Esophagus muscularis mucosa (tissue), 4 donors: ENCODE results near the gene GALNS. TPM values are rescaled to one million over a fixed set of nuclear protein-coding genes. Genes with fewer than 3 reads are reported as not detected.

Experiments used
- DNase-seq: peaks from one replicate; pipeline ENCODE4 v3.0.0-alpha.2; 2017; ENCODE audit errors: extremely low spot score
- H3K27ac ChIP-seq, 4 donors: fragments of 200-600 bp; sonication (generic); replicated peaks in 1 of 4; 1 replicate in 3 of 4; 2 replicates in 1 of 4; pipeline ENCODE4 v1.5.1; 2016 to 2019; ENCODE audit warnings: mild to moderate bottlenecking in 1 of 4
- H3K27me3 ChIP-seq, 4 donors: fragments of 200-600 bp; sonication (generic); one replicate each; pipeline versions ENCODE4 v1.5.1 to v1.6.0; 2016 to 2019
- H3K36me3 ChIP-seq, 4 donors: fragments of 200-600 bp; sonication (generic); one replicate each; pipeline ENCODE4 v1.5.1; 2016 to 2019
- H3K4me1 ChIP-seq, 4 donors: fragments of 200-600 bp; sonication (generic); one replicate each; pipeline ENCODE4 v1.5.1; 2016 to 2019
- H3K4me3 ChIP-seq, 4 donors: fragments of 200-600 bp; sonication (generic); 1 replicate in 2 of 4; 2 replicates in 2 of 4; pipeline ENCODE4 v1.5.1; 2016 to 2019; ENCODE audit warnings: mild to moderate bottlenecking in 4 of 4, moderate library complexity in 1 of 4
- H3K9me3 ChIP-seq, 4 donors: fragments of 200-600 bp; sonication (generic); 1 replicate in 3 of 4; 2 replicates in 1 of 4; pipeline ENCODE4 v1.5.1; 2016 to 2019
- CTCF ChIP-seq, 3 experiments: fragments of 200-600 bp in 2 of 3; fragments of 450-650 bp in 1 of 3; sonication (generic) in 2 of 3; IDR thresholded peaks; one replicate each; pipeline ENCODE4 v1.5.1; 2017 to 2019; ENCODE audit warnings: antibody characterized with exemption in 3 of 3, mild to moderate bottlenecking in 2 of 3, moderate library complexity in 1 of 3
- EP300 ChIP-seq: sonication (generic); formaldehyde crosslinking; IDR thresholded peaks from one replicate; pipeline ENCODE4 v1.6.1; 2017; ENCODE audit warnings: antibody characterized with exemption
- POLR2A ChIP-seq: fragments of 450-650 bp; IDR thresholded peaks from one replicate; pipeline ENCODE4 v1.6.1; 2017; ENCODE audit warnings: antibody characterized with exemption, moderate library complexity, mild to moderate bottlenecking, low read depth
- POLR2AphosphoS5 ChIP-seq, 2 donors: sonication (generic); formaldehyde crosslinking; IDR thresholded peaks; one replicate each; pipeline ENCODE4 v1.6.1; 2017; ENCODE audit warnings: antibody characterized with exemption in 2 of 2
- WGBS: methylation state at CpG from one replicate; pipeline ENCODE4 v1.1.5; 2018; 5-methylcytosine and 5-hydroxymethylcytosine counted together
- intact Hi-C: fragments of 100-400 bp; cut with DNase I; formaldehyde crosslinking; loops from one replicate; pipeline ENCODE4 v1.15.1; 2023
- total RNA-seq, 4 donors: library from RNA; depleted of rRNA; stranded (reverse); fragments of >200 nt; gene quantifications; one replicate each; pipeline versions ENCODE4 v1.1.0 to v1.2.1, GENCODE V29; 2016

The GALNS gene
- total RNA-seq, 4 donors from 2014 or later = 9.5 to 19.1 (median 11.0) TPM

GRCh38 chr16:88850531-88851199, 6.1 kb downstream of the GALNS start:
- Histone ChIP-seq H3K4me1 (peaks cover 4 to 23% (median 22%) of the 10 kb centered on the region in 4 donors), H3K36me3 (peaks cover 7 to 47% (median 31%) of the 10 kb centered on the region in 4 donors), H3K27me3 (no peaks in the 10 kb centered on the region), H3K9me3 (no peaks in the 10 kb centered on the region), H3K4me3 (no peak overlapping the region), H3K27ac (no peak overlapping the region)
- intact Hi-C loops = no loop called here
- 91% methylated on average over 30 of the region's 33 CpGs for WGBS
- TF ChIP-seq CTCF (IDR thresholded peaks at IDR 0.05) (no peak), EP300 (no peak), POLR2AphosphoS5 (IDR thresholded peaks at IDR 0.05) (no peak), POLR2A (no peak)
- DNase-seq = no peak

- no peaks in the 10 kb centered on the region for H3K27me3 ChIP-seq
- no peaks in the 10 kb centered on the region for H3K9me3 ChIP-seq
- WGBS = 84% methylated on average over 20 of the region's 21 CpGs
- no peak overlapping the region for H3K4me3 ChIP-seq
- H3K4me1 ChIP-seq = peaks cover 0 to 4% (median 2%) of the 10 kb centered on the region in 4 donors
- peaks cover 7 to 45% (median 28%) of the 10 kb centered on the region in 4 donors for H3K36me3 ChIP-seq
- no peak overlapping the region for H3K27ac ChIP-seq
- intact Hi-C loops = no loop called here
- DNase-seq = no peak
- no peak for TF ChIP-seq EP300
- no peak for TF ChIP-seq POLR2A
These were observed 8.2 kb downstream of the GALNS start for GRCh38 chr16:88848557-88848956.

GRCh38 chr16:88847654-88848053, 9.1 kb downstream of the GALNS start:
- Histone ChIP-seq H3K9me3 (no peaks in the 10 kb centered on the region), H3K4me1 (no peaks in the 10 kb centered on the region), H3K4me3 (no peak overlapping the region), H3K27ac (no peak overlapping the region), H3K36me3 (peaks cover 7 to 49% (median 33%) of the 10 kb centered on the region in 4 donors), H3K27me3 (no peaks in the 10 kb centered on the region)
- intact Hi-C loops = no loop called here
- WGBS = 95% methylated on average over 17 of the region's 18 CpGs
- TF ChIP-seq EP300 (no peak), POLR2A (no peak), CTCF (IDR thresholded peaks at IDR 0.05) (no peak), POLR2AphosphoS5 (IDR thresholded peaks at IDR 0.05) (no peak)
- no peak for DNase-seq

- no peak for DNase-seq
- 94% methylated on average over 9 of the region's 9 CpGs for WGBS
- H3K27ac ChIP-seq = no peak overlapping the region
- H3K9me3 ChIP-seq = no peaks in the 10 kb centered on the region
- peaks cover 7 to 54% (median 41%) of the 10 kb centered on the region in 4 donors for H3K36me3 ChIP-seq
- intact Hi-C loops = no loop called here
- H3K4me1 ChIP-seq = no peaks in the 10 kb centered on the region
- H3K27me3 ChIP-seq = no peaks in the 10 kb centered on the region
- TF ChIP-seq POLR2AphosphoS5 (IDR thresholded peaks at IDR 0.05) (no peak), EP300 (no peak), CTCF (IDR thresholded peaks at IDR 0.05) (no peak), POLR2A (no peak)
- no peak overlapping the region for H3K4me3 ChIP-seq
These were observed 10.7 kb downstream of the GALNS start for GRCh38 chr16:88846088-88846487.

- 75% methylated on average over 11 of the region's 11 CpGs for WGBS
- intact Hi-C loops = no loop called here
- no peak overlapping the region for H3K4me3 ChIP-seq
- H3K9me3 ChIP-seq = no peaks in the 10 kb centered on the region
- no peak for DNase-seq
- H3K27me3 ChIP-seq = no peaks in the 10 kb centered on the region
- H3K36me3 ChIP-seq = peaks cover 14 to 55% (median 43%) of the 10 kb centered on the region in 4 donors
- no peaks in the 10 kb centered on the region for H3K4me1 ChIP-seq
- H3K27ac ChIP-seq = no peak overlapping the region
- no peak for TF ChIP-seq POLR2AphosphoS5 (IDR thresholded peaks at IDR 0.05)
- TF ChIP-seq CTCF (IDR thresholded peaks at IDR 0.05) = no peak
- TF ChIP-seq POLR2A = no peak
- no peak for TF ChIP-seq EP300
These were observed 12.2 kb downstream of the GALNS start for GRCh38 chr16:88844419-88845036.
